Bronchial epithelial cell (primary cell): ENCODE measurements around the gene ETNK2. TPM values are rescaled to one million over a fixed set of nuclear protein-coding genes. Genes with fewer than 3 reads are reported as not detected.

ENCODE experiments used
- DNase-seq: peaks from one replicate; pipeline ENCODE4 v3.0.0-alpha.2; 2010; ENCODE audit warnings: low read depth
- FAIRE-seq: peaks from 2 replicates; lab custom pipeline; 2011; peaks lifted over from hg19 to GRCh38; lab: Jason Lieb, UNC
- H3K27me3 ChIP-seq: 2 replicates; pipeline ENCODE4 v1.5.1; 2011; ENCODE audit warnings: low read length; ENCODE audit not compliant: control insufficient read depth, insufficient read depth
- H3K36me3 ChIP-seq: 2 replicates; pipeline ENCODE4 v1.5.1; 2011; ENCODE audit warnings: low read length; ENCODE audit not compliant: control insufficient read depth, insufficient read depth
- H3K4me3 ChIP-seq: 2 replicates; pipeline ENCODE4 v1.5.1; 2011; ENCODE audit warnings: mild to moderate bottlenecking, low read depth, low read length, control low read depth
- CTCF ChIP-seq: IDR thresholded peaks from 2 replicates; pipeline ENCODE4 v1.5.1; 2011; ENCODE audit warnings: mild to moderate bottlenecking, moderate library complexity, low read length, control low read depth, inconsistent platforms; ENCODE audit not compliant: insufficient read depth, severe bottlenecking
- total RNA-seq: library from RNA; depleted of rRNA; stranded (reverse); fragments of >200 nt; gene quantifications from 2 replicates; pipeline ENCODE4 v1.2.1, GENCODE V29; 2014

ETNK2 gene
- total RNA-seq, 1 donor from 2014 or later = 58.7 TPM

GRCh38 chr1:204108312-204109141 is 43.3 kb downstream of the ETNK2 start:
- Histone ChIP-seq H3K4me3 (no peak overlapping the region), H3K27me3 (no peaks in the 10 kb centered on the region), H3K36me3 (no peaks in the 10 kb centered on the region)
- DNase-seq (no peak), FAIRE-seq (no peak)
- TF ChIP-seq CTCF = no peak

- no peak for FAIRE-seq
- Histone ChIP-seq H3K4me3 (no peak overlapping the region), H3K27me3 (no peaks in the 10 kb centered on the region), H3K36me3 (no peaks in the 10 kb centered on the region)
- no peak for DNase-seq
- no peak for TF ChIP-seq CTCF
These were observed 44.0 kb downstream of the ETNK2 start for GRCh38 chr1:204107892-204108291.

GRCh38 chr1:204106825-204107224 is 45.0 kb downstream of the ETNK2 start:
- TF ChIP-seq CTCF = no peak

GRCh38 chr1:204105131-204105515 is 46.7 kb downstream of the ETNK2 start:
- TF ChIP-seq CTCF = no peak
- FAIRE-seq (no peak), DNase-seq (no peak)
- no peaks in the 10 kb centered on the region for H3K36me3 ChIP-seq
- no peaks in the 10 kb centered on the region for H3K27me3 ChIP-seq
- no peak overlapping the region for H3K4me3 ChIP-seq

More at GRCh38 chr1:204106825-204107224, 45.0 kb downstream of the ETNK2 start:
- FAIRE-seq = no peak
- Histone ChIP-seq H3K4me3 (no peak overlapping the region), H3K36me3 (no peaks in the 10 kb centered on the region), H3K27me3 (no peaks in the 10 kb centered on the region)
- DNase-seq = no peak

GRCh38 chr1:204104331-204105130 is 47.3 kb downstream of the ETNK2 start:
- DNase-seq (peak; percentile 28), FAIRE-seq (no peak)
- TF ChIP-seq CTCF = no peak
- no peaks in the 10 kb centered on the region for H3K36me3 ChIP-seq
- no peaks in the 10 kb centered on the region for H3K27me3 ChIP-seq
- no peak overlapping the region for H3K4me3 ChIP-seq
